CD4-positive, alpha-beta T cell treated with Interleukin-1 beta for 1 hour (primary cell): ENCODE results near the gene MYLK2.

Source experiments
- DNase-seq, 2 donors: peaks; one replicate each; pipeline ENCODE4 v3.0.0-alpha.2; 2020 to 2022

The MYLK2 gene

DNA sequence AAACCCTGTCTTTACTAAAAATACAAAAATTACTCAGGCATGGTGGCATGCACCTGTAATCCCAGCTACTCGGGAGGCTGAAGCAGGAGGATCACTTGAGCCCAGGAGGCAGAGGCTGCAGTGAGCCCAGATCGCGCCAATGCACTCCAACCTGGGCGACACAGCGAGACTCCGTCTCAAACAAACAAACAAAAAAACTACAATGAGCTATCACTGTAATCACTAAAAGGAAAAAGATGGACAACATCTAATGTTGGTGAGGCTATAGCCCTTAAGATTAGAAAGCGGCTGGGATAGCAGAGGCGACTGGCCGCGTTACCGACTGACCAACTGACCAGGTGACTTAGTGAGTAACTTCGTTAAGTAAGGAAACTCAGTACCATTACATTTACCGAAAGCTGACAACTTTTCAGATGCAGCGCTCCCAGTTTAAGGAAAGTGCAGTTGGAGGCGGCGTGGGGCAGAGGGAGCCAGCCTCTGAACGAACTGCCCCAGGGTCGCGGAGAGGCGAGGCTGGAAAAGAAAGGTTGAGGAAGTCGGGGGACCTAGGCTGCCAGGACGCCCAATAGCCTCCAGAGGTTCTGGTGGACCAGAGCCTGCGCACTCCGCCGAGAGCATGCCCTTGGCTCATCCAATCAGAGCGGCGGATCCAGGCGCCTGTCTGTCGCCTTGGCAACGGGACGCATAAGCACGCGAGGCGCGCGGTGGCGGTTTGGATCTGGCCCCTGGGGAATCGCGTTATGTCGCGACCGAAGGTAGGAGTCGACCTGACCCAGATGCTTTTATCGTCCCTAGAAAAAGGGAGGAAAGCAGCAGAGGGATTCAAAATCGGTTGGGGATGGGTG, 60.2 kb downstream of the MYLK2 start:
- DNase-seq: peak; percentile 84 to 89

DNA sequence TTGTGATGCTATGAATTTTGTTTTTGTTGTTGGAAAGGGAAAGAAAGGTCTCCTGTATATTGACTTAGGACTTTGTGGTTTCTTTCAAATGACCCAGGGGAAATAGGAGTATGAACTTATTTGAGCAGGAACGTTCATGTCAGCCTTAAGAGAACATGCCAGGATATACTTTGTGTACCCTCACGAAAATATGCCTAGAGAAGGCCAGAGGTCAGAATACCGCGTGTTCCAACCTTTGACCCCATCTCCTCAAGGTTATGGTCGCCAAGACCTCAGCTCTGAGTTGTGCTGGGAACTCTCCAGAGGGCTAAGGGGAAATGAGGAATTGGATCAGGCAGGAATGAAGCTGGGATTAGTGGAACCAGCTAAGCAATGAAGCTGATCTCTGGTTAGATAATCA, 62.8 kb downstream of the MYLK2 start:
- DNase-seq: no peak

DNA sequence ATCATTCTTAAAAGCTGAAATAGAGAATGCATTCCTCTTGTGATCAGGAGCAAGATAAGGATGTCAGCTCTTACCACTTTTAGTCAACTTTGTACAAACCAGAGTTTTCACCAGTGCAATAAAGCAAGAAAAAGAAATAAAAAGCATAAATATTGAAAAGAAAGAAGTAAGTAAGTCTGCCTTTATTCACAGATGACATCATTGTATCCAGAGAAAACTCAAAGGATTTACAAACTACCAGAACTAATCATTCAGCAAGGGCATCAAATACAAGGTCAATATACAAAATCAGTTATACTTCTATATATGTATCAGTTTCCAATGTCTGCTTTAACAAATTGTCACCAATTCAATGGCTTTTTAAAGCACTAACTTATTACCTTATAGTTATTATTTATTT, 64.7 kb downstream of the MYLK2 start:
- no peak for DNase-seq
